Esophagus (tissue), 2 donors: ENCODE measurements around the gene GUK1. TPM values are rescaled to one million over a fixed set of nuclear protein-coding genes. Genes with fewer than 3 reads are reported as not detected.
A peak's percentile ranks its signal among the peaks of the same experiment; 100 is the strongest.

ENCODE experiments used
- H3K27ac ChIP-seq, 2 donors: one replicate each; pipeline ENCODE4 v1.5.1; 2013; ENCODE audit warnings: low read depth in 2 of 2, mild to moderate bottlenecking in 2 of 2, inconsistent platforms in 1 of 2, low read length in 1 of 2, moderate library complexity in 1 of 2
- H3K27me3 ChIP-seq, 2 donors: one replicate each; pipeline ENCODE4 v1.6.1; 2013; ENCODE audit warnings: low read length in 2 of 2, control low read depth in 1 of 2, mild to moderate bottlenecking in 1 of 2; ENCODE audit not compliant: insufficient read depth in 2 of 2, control insufficient read depth in 1 of 2
- H3K36me3 ChIP-seq, 2 donors: one replicate each; pipeline ENCODE4 v1.6.1; 2013; ENCODE audit warnings: low read length in 1 of 2; ENCODE audit not compliant: control insufficient read depth in 2 of 2, insufficient read depth in 2 of 2
- H3K4me1 ChIP-seq, 2 donors: one replicate each; pipeline ENCODE4 v1.6.1; 2013; ENCODE audit warnings: low read length in 1 of 2; ENCODE audit not compliant: control insufficient read depth in 2 of 2, insufficient read depth in 2 of 2
- H3K4me3 ChIP-seq, 2 donors: one replicate each; pipeline ENCODE4 v1.5.1; 2013; ENCODE audit warnings: low read length in 2 of 2, mild to moderate bottlenecking in 2 of 2, low read depth in 1 of 2, moderate library complexity in 1 of 2
- H3K9me3 ChIP-seq, 2 donors: one replicate each; pipeline ENCODE4 v1.6.1; 2013; ENCODE audit warnings: mild to moderate bottlenecking in 2 of 2, low read depth in 1 of 2, low read length in 1 of 2, moderate library complexity in 1 of 2; ENCODE audit not compliant: control insufficient read depth in 2 of 2, insufficient read depth in 1 of 2
- WGBS, 2 donors: extraction: QIAGEN DNeasy Blood & Tissue Kit; methylation state at CpG; one replicate each; pipeline ENCODE4 v1.1.7; 2013; 5-methylcytosine and 5-hydroxymethylcytosine counted together
- polyA plus RNA-seq, 2 donors: library from polyadenylated mRNA; stranded (reverse); fragments of 200-250 nt; gene quantifications; one replicate each; pipeline ENCODE4 v1.2.3, GENCODE V29; 2013
- donor health status: healthy with polysubstance abuse.
- donor health status: Bipolar disorder and iron deficiency.

Gene GUK1
- polyA plus RNA-seq, 2 donors: 299 to 484 TPM

DNA sequence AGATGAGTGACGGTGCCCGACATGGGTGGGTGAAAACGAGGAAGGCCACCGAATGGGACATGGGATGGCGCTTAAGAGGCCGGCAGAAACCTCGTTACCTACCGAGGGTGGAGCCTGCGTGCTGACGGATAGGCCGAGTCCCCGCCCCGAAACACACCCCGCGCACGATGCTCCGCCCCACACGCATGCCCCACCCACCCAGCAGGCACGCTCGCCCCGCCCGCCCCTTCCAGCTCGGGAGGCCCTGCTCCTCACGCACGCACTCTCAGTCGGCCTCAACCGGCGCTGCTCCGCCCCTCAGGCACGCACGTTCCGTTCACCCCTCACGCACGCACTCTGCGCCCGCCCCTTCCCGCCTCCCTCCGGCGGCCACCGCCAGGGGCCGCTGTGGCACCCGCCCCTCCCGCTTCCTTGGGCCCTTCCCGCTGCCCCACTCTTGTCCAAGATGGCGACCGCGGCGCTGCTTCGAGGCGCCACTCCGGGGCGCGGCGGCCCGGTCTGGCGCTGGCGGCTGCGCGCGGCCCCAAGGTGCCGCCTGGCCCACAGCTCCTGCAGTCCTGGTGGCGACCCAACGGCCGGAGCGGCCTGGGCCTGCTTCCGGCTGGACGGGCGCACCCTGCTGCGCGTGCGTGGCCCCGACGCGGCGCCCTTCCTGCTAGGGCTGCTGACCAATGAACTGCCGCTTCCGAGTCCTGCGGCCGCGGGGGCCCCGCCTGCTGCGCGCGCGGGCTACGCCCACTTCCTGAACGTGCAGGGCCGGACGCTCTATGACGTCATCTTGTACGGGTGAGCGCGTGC is 25.5 kb downstream of the GUK1 start, which contains the start of gene IBA57:
TSS of gene IBA57 (plus strand) at position 433 of the 798 bp plus-strand sequence. CDS start at position 446, 13 bp downstream.
- H3K27ac ChIP-seq: peak within 1 kb of the TSS; percentile 98 to 100
- H3K4me1 ChIP-seq: peaks cover 11 to 18% of the 10 kb centered on the region in 2 donors
- peak within 1 kb of the TSS; percentile 60 to 87 for H3K4me3 ChIP-seq
- no peaks in the 10 kb centered on the region for H3K36me3 ChIP-seq
- H3K27me3 ChIP-seq: no peaks in the 10 kb centered on the region
- 0% methylated on average over 83 to 93 of the region's 93 CpGs for WGBS, 2 donors
- no peaks in the 10 kb centered on the region for H3K9me3 ChIP-seq

DNA sequence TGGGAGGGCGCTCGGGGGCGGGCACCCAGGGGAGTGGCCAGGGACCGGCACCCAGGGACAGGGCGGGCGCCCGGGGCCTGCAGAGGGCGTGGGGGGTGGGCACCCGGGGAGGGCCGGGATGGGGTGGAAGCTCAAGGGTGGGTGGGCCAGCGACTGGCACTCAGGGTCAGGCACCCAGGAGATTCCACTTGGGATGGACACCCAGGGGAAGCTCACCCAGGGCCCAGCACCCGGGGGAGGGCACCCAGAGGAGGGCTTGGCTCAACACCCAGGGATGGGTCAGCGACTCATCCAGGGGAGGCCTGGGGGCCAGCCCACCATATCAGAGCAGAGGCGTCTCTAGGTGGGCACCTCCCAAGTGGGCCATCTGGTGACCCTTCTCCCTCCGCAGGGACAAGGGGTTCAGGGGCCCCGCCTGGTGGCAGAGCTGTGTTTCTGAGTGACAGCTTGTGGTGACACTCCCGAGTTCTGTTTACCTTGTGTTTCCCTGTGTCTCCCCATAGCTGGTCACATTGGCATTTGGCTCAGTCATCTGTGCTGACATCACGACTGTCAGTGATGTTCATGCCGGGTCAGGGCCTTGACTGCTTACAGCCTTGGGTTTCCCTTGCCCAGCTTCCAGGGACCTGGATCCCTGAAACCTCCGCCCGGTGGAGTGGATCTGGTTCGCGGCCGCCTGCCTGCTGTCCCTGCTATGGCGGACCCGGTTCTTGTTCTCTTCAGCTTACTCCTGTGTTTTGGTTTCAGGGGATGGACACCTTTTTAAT is 26.3 kb downstream of the GUK1 start:
- WGBS, 2 donors: 11 to 13% methylated on average over 19 to 26 of the region's 26 CpGs
- Histone ChIP-seq H3K4me1 (peaks cover 11 to 18% of the 10 kb centered on the region in 2 donors), H3K27me3 (no peaks in the 10 kb centered on the region), H3K9me3 (no peaks in the 10 kb centered on the region), H3K4me3 (peak overlapping the region; percentile 60 to 87), H3K27ac (peak overlapping the region; percentile 98 to 100), H3K36me3 (no peaks in the 10 kb centered on the region)

GRCh38 chr1:228168563-228169270 is 28.6 kb downstream of the GUK1 start:
- H3K27ac ChIP-seq: no peak overlapping the region
- H3K27me3 ChIP-seq: no peaks in the 10 kb centered on the region
- H3K4me1 ChIP-seq: no peaks in the 10 kb centered on the region
- WGBS, 2 donors: 80 to 84% methylated on average over 12 of the region's 12 CpGs
- no peak overlapping the region for H3K4me3 ChIP-seq
- H3K36me3 ChIP-seq: peaks cover 0 to 1% of the 10 kb centered on the region in 2 donors
- H3K9me3 ChIP-seq: peaks cover 0 to 2% of the 10 kb centered on the region in 2 donors

GRCh38 chr1:228169345-228169744 is 29.3 kb downstream of the GUK1 start:
- H3K27ac ChIP-seq: no peak overlapping the region
- H3K4me1 ChIP-seq: peaks cover 0 to under 1% of the 10 kb centered on the region in 2 donors
- H3K4me3 ChIP-seq: no peak overlapping the region
- peaks cover 0 to 5% of the 10 kb centered on the region in 2 donors for H3K9me3 ChIP-seq
- peaks cover 0 to 1% of the 10 kb centered on the region in 2 donors for H3K36me3 ChIP-seq
- no peaks in the 10 kb centered on the region for H3K27me3 ChIP-seq
- 85 to 93% methylated on average over 2 of the region's 2 CpGs for WGBS, 2 donors

GRCh38 chr1:228170666-228171065 is 30.6 kb downstream of the GUK1 start:
- 84 to 87% methylated on average over 7 of the region's 7 CpGs for WGBS, 2 donors
- Histone ChIP-seq H3K4me3 (no peak overlapping the region), H3K27me3 (no peaks in the 10 kb centered on the region), H3K36me3 (peaks cover 0 to 9% of the 10 kb centered on the region in 2 donors), H3K9me3 (peaks cover 3 to 5% of the 10 kb centered on the region in 2 donors), H3K4me1 (peaks cover 0 to 4% of the 10 kb centered on the region in 2 donors), H3K27ac (no peak overlapping the region)

DNA sequence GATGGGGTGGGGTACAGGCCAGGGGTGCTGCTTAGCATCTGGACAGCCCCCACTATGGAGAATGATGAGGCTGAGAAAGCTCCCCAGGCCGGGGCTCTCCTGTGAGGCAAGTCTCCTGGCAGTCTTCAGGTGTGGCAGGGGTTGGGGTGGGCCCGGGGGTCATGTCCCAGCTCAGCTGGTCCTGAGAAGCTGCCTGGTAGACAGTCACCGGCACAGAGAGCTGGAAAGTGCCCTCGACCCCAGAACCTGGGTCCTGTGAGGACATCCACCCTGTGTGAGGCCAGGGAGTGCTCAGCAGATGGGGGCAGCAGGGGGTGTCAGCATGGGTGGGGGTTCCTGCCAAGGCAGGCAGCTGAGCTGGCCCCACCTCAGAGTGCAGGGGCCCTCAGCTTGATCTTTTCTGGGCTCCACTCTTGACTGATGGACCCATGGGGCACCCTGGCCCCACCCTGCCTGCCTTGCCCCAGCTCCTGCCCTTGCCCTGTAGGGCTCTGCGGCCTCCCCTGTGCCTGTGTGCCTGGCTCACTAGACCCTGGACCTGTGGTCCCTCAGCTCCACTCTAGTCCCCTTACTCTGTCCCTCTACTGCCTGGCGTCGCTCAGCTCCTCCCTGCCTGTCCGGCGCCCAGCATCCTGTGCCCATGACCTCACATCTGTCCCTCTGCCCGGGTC is 31.3 kb downstream of the GUK1 start:
- 77 to 84% methylated on average over 10 of the region's 10 CpGs for WGBS, 2 donors

GRCh38 chr1:228172591-228173527 is 32.8 kb downstream of the GUK1 start:
- H3K27me3 ChIP-seq: no peaks in the 10 kb centered on the region
- H3K4me1 ChIP-seq: peaks cover 0 to 4% of the 10 kb centered on the region in 2 donors
- peaks cover 3 to 5% of the 10 kb centered on the region in 2 donors for H3K9me3 ChIP-seq
- no peak overlapping the region for H3K27ac ChIP-seq
- 84 to 85% methylated on average over 21 of the region's 21 CpGs for WGBS, 2 donors
- H3K36me3 ChIP-seq: peaks cover 0 to 9% of the 10 kb centered on the region in 2 donors
- no peak overlapping the region for H3K4me3 ChIP-seq

More for the DNA sequence above, 31.3 kb downstream of the GUK1 start:
- H3K4me1 ChIP-seq: peaks cover 0 to 4% of the 10 kb centered on the region in 2 donors
- H3K27ac ChIP-seq: no peak overlapping the region
- no peaks in the 10 kb centered on the region for H3K27me3 ChIP-seq
- H3K4me3 ChIP-seq: no peak overlapping the region
- H3K9me3 ChIP-seq: peaks cover 3 to 5% of the 10 kb centered on the region in 2 donors
- H3K36me3 ChIP-seq: peaks cover 0 to 9% of the 10 kb centered on the region in 2 donors
